CD4-positive, alpha-beta T cell (primary cell): Measurements from ENCODE around the gene PRKCH. TPM values are rescaled to one million over a fixed set of nuclear protein-coding genes. Genes with fewer than 3 reads are reported as not detected.
"Not testable (repeated sequence)": the region's sequence is repeated elsewhere in the genome, so short reads cannot be mapped to it uniquely, and the experiment has no call there.

ENCODE experiments used
- ATAC-seq: fragments of 200-7000 bp; cut with Tn5 transposase; one replicate; pipeline ENCODE4 v1.10.0; 2022; ENCODE audit warnings: mild to moderate bottlenecking; ENCODE audit not compliant: poor library complexity
- CTCF ChIA-PET: fragments of 350-600 bp; sonication (Branson Sonifier 250); formaldehyde crosslinking; loops from one replicate; lab custom pipeline; 2021; ENCODE audit warnings: antibody characterized with exemption, inconsistent platforms; lab: Charles Lee
- POLR2A ChIA-PET: fragments of 350-600 bp; sonication (Branson Sonifier 250); formaldehyde crosslinking; loops from one replicate; lab custom pipeline; 2021; ENCODE audit warnings: antibody characterized with exemption, inconsistent platforms; lab: Charles Lee
- DNase-seq, 14 experiments: peaks; one replicate each; pipeline ENCODE4 v3.0.0-alpha.2; 2013 to 2020; ENCODE audit warnings: mixed read lengths in 2 of 14
- H3K27ac ChIP-seq, 2 donors: one replicate each; pipeline versions ENCODE4 v1.5.1 to v1.7.0; 2013; ENCODE audit warnings: low read length in 2 of 2, low read depth in 1 of 2, mild to moderate bottlenecking in 1 of 2
- H3K27me3 ChIP-seq, 2 experiments: 1 replicate in 1 of 2; 2 replicates in 1 of 2; pipeline versions ENCODE4 v1.6.1 to v1.7.0; 2013; ENCODE audit warnings: low read length in 2 of 2, control low read depth in 1 of 2, mild to moderate bottlenecking in 1 of 2, moderate library complexity in 1 of 2; ENCODE audit not compliant: insufficient read depth in 2 of 2, control insufficient read depth in 1 of 2
- H3K36me3 ChIP-seq: one replicate; pipeline ENCODE4 v1.6.1; 2013; ENCODE audit warnings: low read length, control low read depth; ENCODE audit not compliant: insufficient read depth
- H3K4me1 ChIP-seq: one replicate; pipeline ENCODE4 v1.6.1; 2013; ENCODE audit warnings: low read length, control low read depth; ENCODE audit not compliant: insufficient read depth
- H3K4me3 ChIP-seq: one replicate; pipeline ENCODE4 v1.5.1; 2013; ENCODE audit warnings: mild to moderate bottlenecking, low read length, moderate library complexity
- H3K9me3 ChIP-seq, 2 experiments: 1 replicate in 1 of 2; 2 replicates in 1 of 2; pipeline versions ENCODE4 v1.6.1 to v1.7.0; 2013; ENCODE audit warnings: low read length in 2 of 2, mild to moderate bottlenecking in 2 of 2, control low read depth in 1 of 2, moderate library complexity in 1 of 2; ENCODE audit not compliant: control insufficient read depth in 1 of 2, insufficient read depth in 1 of 2
- H3K27ac Mint-ChIP-seq: one replicate; pipeline ENCODE4 v1.8.0; 2020; ENCODE audit warnings: mixed read lengths
- H3K27me3 Mint-ChIP-seq: one replicate; pipeline ENCODE4 v1.8.0; 2021; ENCODE audit warnings: mixed read lengths
- H3K36me3 Mint-ChIP-seq: one replicate; pipeline ENCODE4 v1.8.0; 2021; ENCODE audit warnings: low read depth, mixed read lengths
- H3K4me1 Mint-ChIP-seq: one replicate; pipeline ENCODE4 v1.8.0; 2021; ENCODE audit warnings: low read depth, mixed read lengths
- H3K4me3 Mint-ChIP-seq: one replicate; pipeline ENCODE4 v1.8.0; 2020; ENCODE audit warnings: mild to moderate bottlenecking, mixed read lengths
- H3K9me3 Mint-ChIP-seq: one replicate; pipeline ENCODE4 v1.8.0; 2020; ENCODE audit warnings: mixed read lengths
- CTCF ChIP-seq: fragments of 200-600 bp; IDR thresholded peaks from one replicate; pipeline ENCODE4 v1.8.0; 2022; ENCODE audit warnings: antibody characterized with exemption, mild to moderate bottlenecking
- intact Hi-C, 2 experiments: fragments of 100-400 bp; cut with DNase I in 1 of 2; cut with micrococcal nuclease in 1 of 2; formaldehyde crosslinking; loops; one replicate each; pipeline versions ENCODE4 v1.15.1 to v1.9.0; 2023 to 2025; cut with DNase I, micrococcal nuclease
- total RNA-seq, 174 experiments: library from RNA in 2 of 174; stranded (reverse) in 2 of 174; gene quantifications; one replicate each; pipeline ENCODE4 v1.2.3 and lab custom pipeline; 2021 to 2026

PRKCH gene
- total RNA-seq, 2 experiments from 2014 or later: 378 to 385 TPM

GRCh38 chr14:61304688-61305087 is 16.7 kb upstream of the PRKCH start:
- Mint-ChIP-seq H3K4me3 (no peak overlapping the region), H3K27me3 (no peaks in the 10 kb centered on the region), H3K36me3 (peaks cover 52% of the 10 kb centered on the region), H3K9me3 (peaks cover 10% of the 10 kb centered on the region), H3K27ac (no peak overlapping the region), H3K4me1 (peaks cover 29% of the 10 kb centered on the region)
- Histone ChIP-seq H3K36me3 (no peaks in the 10 kb centered on the region), H3K27me3 (no peaks in the 10 kb centered on the region), H3K4me1 (peaks cover 6% of the 10 kb centered on the region), H3K27ac (no peak overlapping the region), H3K4me3 (no peak overlapping the region), H3K9me3 (no peaks in the 10 kb centered on the region)
- intact Hi-C loops: no loop called here
- ATAC-seq: no peak
- POLR2A ChIA-PET: interaction anchor here (0.6 to 0.7 kb wide), 2 partner anchors 31 to 167 kb away, joined by 3 to 4 read pairs; no protein-coding TSS in a partner anchor
- DNase-seq: no peak
- CTCF ChIA-PET: interaction anchor here (1.3 kb wide), 1 partner anchor 533 kb away, joined by 4 read pairs; no protein-coding TSS in a partner anchor
- TF ChIP-seq CTCF: no peak

DNA sequence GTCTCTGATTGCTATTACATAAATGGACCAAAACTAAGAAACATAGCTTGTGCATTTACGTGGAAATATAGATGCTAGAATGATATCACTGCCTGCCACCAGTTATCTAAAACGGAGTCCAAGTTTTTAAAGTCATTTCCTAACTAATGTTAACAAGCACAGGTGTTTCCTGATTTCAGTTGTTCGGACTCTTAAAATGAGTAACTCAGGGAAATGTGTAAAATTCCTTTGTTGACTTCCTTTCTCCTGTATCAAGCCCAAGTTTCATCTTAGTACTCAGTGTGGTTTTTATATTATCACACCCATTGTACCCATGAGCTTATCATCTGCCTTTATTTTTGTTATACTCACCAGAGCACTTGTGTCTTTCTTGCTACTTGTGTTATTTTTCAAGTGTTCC is 13.2 kb upstream of the PRKCH start:
- no peak overlapping the region for H3K27ac Mint-ChIP-seq
- POLR2A ChIA-PET: interaction anchor here (0.9 to 1.4 kb wide), 2 partner anchors 12 to 82 kb away, joined by 3 read pairs; no protein-coding TSS in a partner anchor

DNA sequence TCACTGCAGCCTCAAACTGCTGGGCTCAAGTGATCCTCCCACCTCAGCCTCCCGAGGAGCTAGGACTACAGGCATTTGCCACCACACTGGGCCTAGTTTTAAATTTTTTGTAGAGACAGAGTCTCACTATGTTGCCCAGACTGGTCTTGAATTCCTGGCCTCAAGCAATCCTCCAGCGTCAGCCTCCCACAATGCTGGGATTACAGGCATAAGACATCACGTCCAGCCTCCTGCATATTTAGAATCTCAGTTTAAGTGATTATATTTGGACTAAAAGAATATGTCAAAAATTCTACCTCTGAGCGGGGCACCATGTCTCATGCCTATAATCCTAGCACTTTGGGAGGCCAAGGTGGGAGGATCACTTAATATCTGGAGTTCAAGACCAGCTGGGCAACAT is 12.7 kb upstream of the PRKCH start:
- H3K36me3 ChIP-seq, ATAC-seq, H3K27me3 Mint-ChIP-seq, CTCF ChIA-PET, DNase-seq, H3K27me3 ChIP-seq, H3K4me3 ChIP-seq, H3K27ac Mint-ChIP-seq, H3K4me1 ChIP-seq, H3K27ac ChIP-seq, H3K4me3 Mint-ChIP-seq, intact Hi-C loops: not testable (repeated sequence)
- Mint-ChIP-seq H3K9me3 (peaks cover 17% of the 10 kb centered on the region), H3K36me3 (peaks cover 79% of the 10 kb centered on the region), H3K4me1 (peaks cover 15% of the 10 kb centered on the region)
- POLR2A ChIA-PET: interaction anchor here (0.9 kb wide), 1 partner anchor 81 kb away, joined by 3 read pairs; no protein-coding TSS in a partner anchor
- H3K9me3 ChIP-seq: peaks cover 10 to 21% of the 10 kb centered on the region in 2 experiments

More for the DNA sequence above, 13.2 kb upstream of the PRKCH start:
- intact Hi-C loops: no loop called here
- H3K27me3 ChIP-seq: no peaks in the 10 kb centered on the region
- no peak for TF ChIP-seq CTCF
- H3K27me3 Mint-ChIP-seq: no peaks in the 10 kb centered on the region
- H3K9me3 Mint-ChIP-seq: peaks cover 14% of the 10 kb centered on the region
- no peak overlapping the region for H3K4me3 ChIP-seq
- no peak overlapping the region for H3K27ac ChIP-seq
- H3K9me3 ChIP-seq: peaks cover 10 to 21% of the 10 kb centered on the region in 2 experiments
- no peak overlapping the region for H3K4me3 Mint-ChIP-seq
- ATAC-seq (no peak), DNase-seq (no peak)
- CTCF ChIA-PET: interaction anchor here (0.8 kb wide), 1 partner anchor 11 kb away, joined by 3 read pairs; no protein-coding TSS in a partner anchor
- H3K4me1 Mint-ChIP-seq: peaks cover 15% of the 10 kb centered on the region
- H3K4me1 ChIP-seq: peaks cover 6% of the 10 kb centered on the region
- no peaks in the 10 kb centered on the region for H3K36me3 ChIP-seq
- H3K36me3 Mint-ChIP-seq: peaks cover 75% of the 10 kb centered on the region

GRCh38 chr14:61315313-61315712 is 6.1 kb upstream of the PRKCH start:
- Histone ChIP-seq H3K9me3 (peaks cover 8 to 16% of the 10 kb centered on the region in 2 experiments), H3K36me3 (peaks cover 5% of the 10 kb centered on the region), H3K27ac (no peak overlapping the region), H3K4me3 (no peak overlapping the region), H3K27me3 (no peaks in the 10 kb centered on the region), H3K4me1 (peaks cover 10% of the 10 kb centered on the region)
- ChIA-PET CTCF (interaction anchor here (1.1 kb wide), 1 partner anchor 9 kb away, joined by 4 read pairs; no protein-coding TSS in a partner anchor), POLR2A (no interaction called here)
- Mint-ChIP-seq H3K4me1 (peaks cover 6% of the 10 kb centered on the region), H3K4me3 (no peak overlapping the region), H3K36me3 (peaks cover 45% of the 10 kb centered on the region), H3K9me3 (peaks cover 13% of the 10 kb centered on the region), H3K27ac (no peak overlapping the region), H3K27me3 (no peaks in the 10 kb centered on the region)
- no peak for DNase-seq
- ATAC-seq: no peak
- TF ChIP-seq CTCF: no peak
- intact Hi-C loops: no loop called here
